HepG2 (cell line): Measurements from ENCODE around the gene EHBP1. TPM values are rescaled to one million over a fixed set of nuclear protein-coding genes. Genes with fewer than 3 reads are reported as not detected.

ENCODE experiments used
- ARNT ChIP-seq: fragments of 450-650 bp; IDR thresholded peaks from 2 replicates; pipeline ENCODE4 v1.6.1; 2017
- ATF7-NPFF ChIP-seq: sonication (generic); formaldehyde crosslinking; IDR thresholded peaks from 2 replicates; pipeline ENCODE4 v1.8.1; 2023; ENCODE audit warnings: mild to moderate bottlenecking, low read depth, missing genetic modification reagents, moderate library complexity
- FOSL1 ChIP-seq: sonication (generic); formaldehyde crosslinking; IDR thresholded peaks from 2 replicates; pipeline ENCODE4 v1.9.0; 2021; ENCODE audit warnings: missing genetic modification reagents, borderline replicate concordance
- FOXM1 ChIP-seq: sonication (generic); formaldehyde crosslinking; IDR thresholded peaks from 2 replicates; pipeline ENCODE4 v1.5.0; 2020; ENCODE audit warnings: missing genetic modification reagents
- HOXD1 ChIP-seq: sonication (generic); formaldehyde crosslinking; IDR thresholded peaks from 2 replicates; pipeline ENCODE4 v1.5.0; 2020; ENCODE audit warnings: missing genetic modification reagents
- ISX ChIP-seq: sonication (generic); formaldehyde crosslinking; conservative IDR thresholded peaks from 2 replicates; pipeline ENCODE4 v1.5.0; 2020; ENCODE audit warnings: missing genetic modification reagents
- MEF2D ChIP-seq: sonication (generic); formaldehyde crosslinking; IDR thresholded peaks from 2 replicates; pipeline ENCODE4 v1.5.1; 2020; ENCODE audit warnings: mild to moderate bottlenecking, missing genetic modification reagents
- MLLT10 ChIP-seq: sonication (generic); formaldehyde crosslinking; IDR thresholded peaks from 2 replicates; pipeline ENCODE4 v1.4.0; 2020; ENCODE audit warnings: missing genetic modification reagents
- NFE2 ChIP-seq: sonication (generic); formaldehyde crosslinking; IDR thresholded peaks from 2 replicates; pipeline ENCODE4 v1.4.0; 2020; ENCODE audit warnings: missing genetic modification reagents
- RORA ChIP-seq: sonication (generic); formaldehyde crosslinking; IDR thresholded peaks from 2 replicates; pipeline ENCODE4 v1.5.0; 2020; ENCODE audit warnings: mild to moderate bottlenecking, missing genetic modification reagents, moderate library complexity
- SRY ChIP-seq: sonication (generic); formaldehyde crosslinking; IDR thresholded peaks from 2 replicates; pipeline ENCODE4 v1.8.0; 2022; ENCODE audit warnings: mild to moderate bottlenecking, missing genetic modification reagents
- U2AF1 ChIP-seq: fragments of 200-400 bp; formaldehyde crosslinking; optimal IDR thresholded peaks from 2 replicates; pipeline ENCODE3; 2017; ENCODE audit warnings: mild to moderate bottlenecking, low read depth, low read length
- ZBTB38 ChIP-seq: sonication (generic); formaldehyde crosslinking; IDR thresholded peaks from 2 replicates; pipeline ENCODE4 v1.5.1; 2020; ENCODE audit warnings: mild to moderate bottlenecking, missing genetic modification reagents
- ZNF235 ChIP-seq: sonication (generic); formaldehyde crosslinking; IDR thresholded peaks from 2 replicates; pipeline ENCODE4 v1.8.1; 2023; ENCODE audit warnings: mild to moderate bottlenecking, missing genetic modification reagents, borderline replicate concordance
- ZNF329 ChIP-seq: sonication (generic); formaldehyde crosslinking; IDR thresholded peaks from 2 replicates; pipeline ENCODE4 v1.9.0; 2021; ENCODE audit warnings: low read depth, mild to moderate bottlenecking, missing genetic modification reagents
- ZNF430 ChIP-seq: sonication (generic); formaldehyde crosslinking; IDR thresholded peaks from 2 replicates; pipeline ENCODE4 v1.9.0; 2021; ENCODE audit warnings: mild to moderate bottlenecking, missing genetic modification reagents
- ZSCAN25 ChIP-seq: sonication (generic); formaldehyde crosslinking; IDR thresholded peaks from 2 replicates; pipeline ENCODE4 v1.8.0; 2022; ENCODE audit warnings: mild to moderate bottlenecking, missing genetic modification reagents
- polyA plus RNA-seq, 8 experiments: library from polyadenylated mRNA; depleted of rRNA in 3 of 8; stranded (reverse) in 7 of 8; unstranded in 1 of 8; fragments of >200 nt; fragmentation: Illumina TruSeq in 4 of 8; extraction: Trizol in 4 of 8; gene quantifications; 2 replicates each; pipeline versions ENCODE4 v1.2.1 to v1.2.3, GENCODE V29; 2011 to 2016; ENCODE audit warnings: low read depth in 4 of 8, missing spikeins in 1 of 8, mixed read lengths in 1 of 8; ENCODE audit not compliant: insufficient read depth in 1 of 8
- total RNA-seq, 5 experiments: library from RNA; depleted of rRNA; stranded (reverse); fragments of >200 nt; fragmentation: Illumina TruSeq; extraction: Trizol; gene quantifications; 2 replicates each; pipeline ENCODE4 v1.2.3, GENCODE V29; 2016; ENCODE audit warnings: low read depth in 1 of 5
- TF ChIP-seq, protein P1 (sequence below): sonication (generic); formaldehyde crosslinking; IDR thresholded peaks from 2 replicates; pipeline ENCODE4 v1.9.0; 2021; ENCODE audit warnings: missing genetic modification reagents, borderline replicate concordance
- TF ChIP-seq, protein P2 (sequence below): IDR thresholded peaks from 2 replicates; pipeline ENCODE4 v1.6.1; 2012; ENCODE audit warnings: low read depth, low read length, improper control_type of control experiment
- TF ChIP-seq, protein P3 (sequence below): sonication (generic); formaldehyde crosslinking; IDR thresholded peaks from 2 replicates; pipeline ENCODE4 v1.4.0; 2020; ENCODE audit warnings: missing genetic modification reagents, mild to moderate bottlenecking, borderline replicate concordance
- TF ChIP-seq, protein P4 (sequence below): sonication (generic); formaldehyde crosslinking; IDR thresholded peaks from 2 replicates; pipeline ENCODE4 v1.8.1; 2023; ENCODE audit warnings: missing genetic modification reagents, inconsistent platforms, borderline replicate concordance
- TF ChIP-seq, protein P5 (sequence below): sonication (generic); formaldehyde crosslinking; IDR thresholded peaks from 2 replicates; pipeline ENCODE4 v1.8.1; 2023; ENCODE audit warnings: mild to moderate bottlenecking, moderate library complexity, missing genetic modification reagents

EHBP1 gene
- total and polyA plus RNA-seq, 2 of the 13 experiments (the other 11 are each of a cell fraction or from before 2014, with no cell fraction given) = 93.5 to 146 TPM

DNA sequence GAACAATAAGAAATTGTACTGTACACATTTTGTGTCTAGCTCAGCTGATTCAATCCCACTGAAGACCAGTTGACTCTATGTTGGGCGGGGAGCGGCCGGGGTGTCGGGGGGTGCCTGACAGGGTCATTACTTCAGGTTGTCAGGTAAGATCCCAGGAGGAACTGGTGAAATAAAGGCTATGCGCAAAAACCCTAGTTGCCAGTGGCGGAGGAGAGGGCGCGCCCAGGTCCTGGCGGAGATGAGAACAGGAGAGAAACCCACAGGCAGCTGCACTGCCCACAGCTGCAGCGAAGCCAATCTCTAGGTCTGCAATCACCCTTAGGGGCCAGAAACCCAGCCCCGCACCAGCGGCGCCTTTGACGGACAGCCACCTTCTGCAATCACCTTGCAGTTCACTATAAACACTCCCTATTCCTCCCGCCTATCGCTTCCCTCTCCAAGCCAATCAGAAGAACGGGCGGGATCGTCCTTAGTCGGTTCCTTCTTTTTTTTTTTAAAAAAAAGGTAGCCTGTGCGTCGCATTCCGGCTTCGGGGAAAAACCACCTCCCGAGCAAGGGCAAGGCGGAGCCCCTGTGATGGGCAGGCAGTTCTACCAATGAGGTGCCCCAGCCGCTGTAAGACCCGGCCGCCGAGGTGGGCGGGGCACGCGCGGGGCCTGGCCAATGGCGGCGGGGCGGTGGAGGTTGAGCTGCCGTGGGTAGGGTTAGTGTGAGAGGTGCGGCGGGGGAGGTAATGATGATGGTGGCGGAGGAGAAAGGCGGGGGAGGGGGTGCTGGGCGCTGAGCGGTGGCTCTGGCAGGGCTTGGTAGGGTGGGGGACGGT, at the start of gene EHBP1 (continued):
- TF ChIP-seq, protein P1, sequence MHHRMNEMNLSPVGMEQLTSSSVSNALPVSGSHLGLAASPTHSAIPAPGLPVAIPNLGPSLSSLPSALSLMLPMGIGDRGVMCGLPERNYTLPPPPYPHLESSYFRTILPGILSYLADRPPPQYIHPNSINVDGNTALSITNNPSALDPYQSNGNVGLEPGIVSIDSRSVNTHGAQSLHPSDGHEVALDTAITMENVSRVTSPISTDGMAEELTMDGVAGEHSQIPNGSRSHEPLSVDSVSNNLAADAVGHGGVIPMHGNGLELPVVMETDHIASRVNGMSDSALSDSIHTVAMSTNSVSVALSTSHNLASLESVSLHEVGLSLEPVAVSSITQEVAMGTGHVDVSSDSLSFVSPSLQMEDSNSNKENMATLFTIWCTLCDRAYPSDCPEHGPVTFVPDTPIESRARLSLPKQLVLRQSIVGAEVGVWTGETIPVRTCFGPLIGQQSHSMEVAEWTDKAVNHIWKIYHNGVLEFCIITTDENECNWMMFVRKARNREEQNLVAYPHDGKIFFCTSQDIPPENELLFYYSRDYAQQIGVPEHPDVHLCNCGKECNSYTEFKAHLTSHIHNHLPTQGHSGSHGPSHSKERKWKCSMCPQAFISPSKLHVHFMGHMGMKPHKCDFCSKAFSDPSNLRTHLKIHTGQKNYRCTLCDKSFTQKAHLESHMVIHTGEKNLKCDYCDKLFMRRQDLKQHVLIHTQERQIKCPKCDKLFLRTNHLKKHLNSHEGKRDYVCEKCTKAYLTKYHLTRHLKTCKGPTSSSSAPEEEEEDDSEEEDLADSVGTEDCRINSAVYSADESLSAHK (CRISPR knock-in tag) = peak; percentile 45; the same call in 1 of the 2 replicates
- TF ChIP-seq, protein P2, sequence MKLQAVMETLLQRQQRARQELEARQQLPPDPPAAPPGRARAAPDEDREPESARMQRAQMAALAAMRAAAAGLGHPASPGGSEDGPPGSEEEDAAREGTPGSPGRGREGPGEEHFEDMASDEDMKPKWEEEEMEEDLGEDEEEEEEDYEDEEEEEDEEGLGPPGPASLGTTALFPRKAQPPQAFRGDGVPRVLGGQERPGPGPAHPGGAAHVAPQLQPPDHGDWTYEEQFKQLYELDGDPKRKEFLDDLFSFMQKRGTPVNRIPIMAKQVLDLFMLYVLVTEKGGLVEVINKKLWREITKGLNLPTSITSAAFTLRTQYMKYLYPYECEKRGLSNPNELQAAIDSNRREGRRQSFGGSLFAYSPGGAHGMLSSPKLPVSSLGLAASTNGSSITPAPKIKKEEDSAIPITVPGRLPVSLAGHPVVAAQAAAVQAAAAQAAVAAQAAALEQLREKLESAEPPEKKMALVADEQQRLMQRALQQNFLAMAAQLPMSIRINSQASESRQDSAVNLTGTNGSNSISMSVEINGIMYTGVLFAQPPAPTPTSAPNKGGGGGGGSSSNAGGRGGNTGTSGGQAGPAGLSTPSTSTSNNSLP = peak; percentile 55
- TF ChIP-seq, protein P3, sequence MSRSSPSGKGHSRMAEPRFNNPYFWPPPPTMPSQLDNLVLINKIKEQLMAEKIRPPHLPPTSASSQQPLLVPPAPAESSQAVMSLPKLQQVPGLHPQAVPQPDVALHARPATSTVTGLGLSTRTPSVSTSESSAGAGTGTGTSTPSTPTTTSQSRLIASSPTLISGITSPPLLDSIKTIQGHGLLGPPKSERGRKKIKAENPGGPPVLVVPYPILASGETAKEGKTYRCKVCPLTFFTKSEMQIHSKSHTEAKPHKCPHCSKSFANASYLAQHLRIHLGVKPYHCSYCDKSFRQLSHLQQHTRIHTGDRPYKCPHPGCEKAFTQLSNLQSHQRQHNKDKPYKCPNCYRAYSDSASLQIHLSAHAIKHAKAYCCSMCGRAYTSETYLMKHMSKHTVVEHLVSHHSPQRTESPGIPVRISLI (CRISPR knock-in tag) = peak; percentile 100
- TF ChIP-seq ATF7-NPFF (CRISPR knock-in tag) (peak; percentile 39; the same call in 1 of the 2 replicates), ZNF430 (CRISPR knock-in tag) (no peak), HOXD1 (CRISPR knock-in tag) (peak; percentile 74), ZSCAN25 (CRISPR knock-in tag) (no peak; the same call in none of the 2 replicates), FOSL1 (CRISPR knock-in tag) (no peak), MLLT10 (CRISPR knock-in tag) (no peak), FOXM1 (CRISPR knock-in tag) (no peak), U2AF1 (peak; percentile 49), ZNF235 (CRISPR knock-in tag) (peak; percentile 79; the same call in 1 of the 2 replicates), RORA (CRISPR knock-in tag) (no peak), SRY (CRISPR knock-in tag) (peak; percentile 97; the same call in 1 of the 2 replicates), ZBTB38 (CRISPR knock-in tag) (peak; percentile 61; the same call in 1 of the 2 replicates), NFE2 (CRISPR knock-in tag) (no peak), ARNT (no peak), MEF2D (peak; percentile 62; the same call in 1 of the 2 replicates), ZNF329 (peak; percentile 84; the same call in 1 of the 2 replicates), ISX (CRISPR knock-in tag) (no peak)
- TF ChIP-seq, protein P4, sequence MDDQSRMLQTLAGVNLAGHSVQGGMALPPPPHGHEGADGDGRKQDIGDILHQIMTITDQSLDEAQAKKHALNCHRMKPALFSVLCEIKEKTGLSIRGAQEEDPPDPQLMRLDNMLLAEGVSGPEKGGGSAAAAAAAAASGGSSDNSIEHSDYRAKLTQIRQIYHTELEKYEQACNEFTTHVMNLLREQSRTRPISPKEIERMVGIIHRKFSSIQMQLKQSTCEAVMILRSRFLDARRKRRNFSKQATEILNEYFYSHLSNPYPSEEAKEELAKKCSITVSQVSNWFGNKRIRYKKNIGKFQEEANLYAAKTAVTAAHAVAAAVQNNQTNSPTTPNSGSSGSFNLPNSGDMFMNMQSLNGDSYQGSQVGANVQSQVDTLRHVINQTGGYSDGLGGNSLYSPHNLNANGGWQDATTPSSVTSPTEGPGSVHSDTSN (CRISPR knock-in tag) = peak; percentile 91; the same call in 1 of the 2 replicates
- TF ChIP-seq, protein P5, sequence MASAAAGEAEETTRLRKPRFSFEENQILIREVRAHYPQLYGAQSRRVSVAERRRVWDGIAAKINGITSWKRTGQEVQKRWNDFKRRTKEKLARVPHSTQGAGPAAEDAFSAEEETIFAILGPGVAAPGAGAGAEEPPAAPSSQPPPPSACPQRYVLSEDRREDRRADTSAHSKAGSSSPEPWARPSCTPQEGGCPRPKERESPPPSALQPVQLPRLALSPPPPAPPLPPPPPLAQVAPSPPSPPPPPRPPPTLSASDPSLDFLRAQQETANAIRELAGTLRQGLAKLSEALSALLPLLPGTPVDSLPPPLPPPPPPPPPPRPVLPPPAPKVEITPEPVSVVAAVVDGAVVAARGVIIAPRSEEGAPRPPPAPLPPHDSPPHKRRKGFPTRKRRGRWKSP (CRISPR knock-in tag) = no peak
